ENCODE measurements around the gene CREM. TPM values are rescaled to one million over a fixed set of nuclear protein-coding genes. Genes with fewer than 3 reads are reported as not detected.

CREM gene
- total RNA-seq, 4 donors from 2014 or later = 8.3 to 15.7 (median 10.9) TPM

DNA sequence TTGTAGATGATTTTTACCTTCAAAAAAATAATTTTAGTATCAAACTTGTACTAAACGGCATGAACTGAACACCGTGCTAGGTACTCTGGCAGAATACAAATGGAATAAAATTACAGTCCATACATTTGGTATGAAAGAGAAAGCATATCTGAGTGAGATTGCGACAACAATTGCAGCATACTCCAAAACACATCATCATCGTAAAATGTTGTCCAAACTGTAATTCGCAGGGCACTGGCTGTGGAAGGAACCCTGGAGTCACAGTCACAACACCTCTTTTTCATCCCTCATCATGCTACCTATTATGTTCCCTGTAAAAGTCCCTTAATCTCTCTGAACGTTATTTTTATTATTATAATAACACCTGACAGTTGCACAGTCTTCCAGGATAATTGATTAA is 13.5 kb downstream of the CREM start:
- WGBS, 2 donors = 93 to 95% methylated on average over 6 of the region's 6 CpGs
- DNase-seq (ENCODE audit: low spot score in 2 of 2) = no peak
- H3K4me3 ChIP-seq (ENCODE audit: low read depth, poor library complexity, severe bottlenecking) = no peak overlapping the region
- intact Hi-C loops (cut with DNase I; ENCODE audit: low total_unique reads) = no loop called here
- TF ChIP-seq, protein P1, sequence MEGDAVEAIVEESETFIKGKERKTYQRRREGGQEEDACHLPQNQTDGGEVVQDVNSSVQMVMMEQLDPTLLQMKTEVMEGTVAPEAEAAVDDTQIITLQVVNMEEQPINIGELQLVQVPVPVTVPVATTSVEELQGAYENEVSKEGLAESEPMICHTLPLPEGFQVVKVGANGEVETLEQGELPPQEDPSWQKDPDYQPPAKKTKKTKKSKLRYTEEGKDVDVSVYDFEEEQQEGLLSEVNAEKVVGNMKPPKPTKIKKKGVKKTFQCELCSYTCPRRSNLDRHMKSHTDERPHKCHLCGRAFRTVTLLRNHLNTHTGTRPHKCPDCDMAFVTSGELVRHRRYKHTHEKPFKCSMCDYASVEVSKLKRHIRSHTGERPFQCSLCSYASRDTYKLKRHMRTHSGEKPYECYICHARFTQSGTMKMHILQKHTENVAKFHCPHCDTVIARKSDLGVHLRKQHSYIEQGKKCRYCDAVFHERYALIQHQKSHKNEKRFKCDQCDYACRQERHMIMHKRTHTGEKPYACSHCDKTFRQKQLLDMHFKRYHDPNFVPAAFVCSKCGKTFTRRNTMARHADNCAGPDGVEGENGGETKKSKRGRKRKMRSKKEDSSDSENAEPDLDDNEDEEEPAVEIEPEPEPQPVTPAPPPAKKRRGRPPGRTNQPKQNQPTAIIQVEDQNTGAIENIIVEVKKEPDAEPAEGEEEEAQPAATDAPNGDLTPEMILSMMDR (IDR thresholded peaks at IDR 0.05) = no peak
- no peak for TF ChIP-seq POLR2A (IDR thresholded peaks at IDR 0.05)

DNA sequence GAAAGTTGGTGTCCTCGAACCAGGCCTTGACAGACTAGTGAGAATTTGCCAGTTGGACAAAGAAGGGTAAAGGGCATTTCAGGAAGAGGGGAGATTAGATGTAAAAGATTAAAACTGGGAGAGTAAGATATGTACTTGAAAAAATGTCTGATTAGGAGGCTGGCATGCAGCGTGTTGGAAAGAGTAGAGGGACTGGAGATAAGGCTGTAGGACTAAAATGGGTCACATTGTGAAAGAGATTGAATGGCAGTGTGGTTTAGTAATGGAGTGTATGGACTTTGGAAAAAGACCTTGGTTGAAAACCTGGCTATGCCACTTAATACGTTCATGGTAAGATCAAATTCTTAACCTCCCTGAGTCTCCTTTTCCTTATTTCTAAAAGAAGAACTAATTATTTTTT is 14.1 kb downstream of the CREM start:
- no peak for DNase-seq (ENCODE audit: low spot score in 2 of 2)
- no peak overlapping the region for H3K4me3 ChIP-seq (ENCODE audit: low read depth, poor library complexity, severe bottlenecking)
- 74 to 90% methylated on average over 3 of the region's 3 CpGs for WGBS, 2 donors
- intact Hi-C loops (cut with DNase I; ENCODE audit: low total_unique reads) = no loop called here
- TF ChIP-seq POLR2A (IDR thresholded peaks at IDR 0.05) = no peak
- TF ChIP-seq, protein P1 (IDR thresholded peaks at IDR 0.05) = no peak

DNA sequence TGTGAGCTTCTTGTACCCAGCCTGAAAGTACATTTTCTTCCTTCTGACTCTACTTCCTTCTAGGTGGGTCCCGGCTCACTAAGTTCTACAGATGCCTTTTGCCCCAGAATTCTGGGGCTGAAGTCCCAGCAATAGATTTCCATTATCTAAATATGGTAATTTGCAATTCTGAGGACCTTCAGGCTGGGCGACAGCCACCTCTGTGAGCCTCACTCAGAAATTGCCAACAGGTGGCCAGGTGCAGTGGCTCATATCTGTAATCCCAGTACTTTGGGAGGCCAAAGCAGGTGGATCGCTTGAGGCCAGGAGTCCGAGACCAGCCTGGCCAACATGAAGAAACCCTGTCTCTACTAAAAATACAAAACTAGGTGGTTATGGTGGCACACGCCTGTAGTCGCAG is 23.7 kb downstream of the CREM start:
- no peak for DNase-seq (ENCODE audit: low spot score in 2 of 2)
- intact Hi-C loops (cut with DNase I; ENCODE audit: low total_unique reads) = no loop called here
- 94 to 96% methylated on average over 6 of the region's 6 CpGs for WGBS, 2 donors
- TF ChIP-seq, protein P1 (IDR thresholded peaks at IDR 0.05) = no peak
- TF ChIP-seq POLR2A (IDR thresholded peaks at IDR 0.05) = no peak
- H3K4me3 ChIP-seq (ENCODE audit: low read depth, poor library complexity, severe bottlenecking) = no peak overlapping the region

DNA sequence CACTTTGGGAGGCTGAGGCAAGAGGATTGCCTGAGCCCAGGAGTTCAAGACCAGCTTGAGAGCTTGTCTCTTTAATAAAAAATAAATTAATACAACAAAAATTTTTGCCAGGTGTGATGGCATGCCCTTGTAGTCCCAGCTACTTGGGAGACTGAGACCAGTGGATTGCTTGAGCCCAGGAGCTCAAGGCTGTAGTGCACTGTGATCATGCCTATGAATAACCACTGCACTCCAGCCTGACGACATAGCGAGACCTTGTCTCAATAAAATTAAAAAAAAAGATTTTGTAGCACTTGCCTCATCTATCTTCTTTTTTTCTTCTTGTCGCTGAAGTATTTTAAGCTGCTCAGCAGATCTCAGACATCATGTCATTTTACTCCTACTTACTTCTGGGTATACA is 26.3 kb downstream of the CREM start:
- TF ChIP-seq, protein P1 (IDR thresholded peaks at IDR 0.05) = no peak
- TF ChIP-seq POLR2A (IDR thresholded peaks at IDR 0.05) = no peak
- WGBS, 2 donors = 92 to 95% methylated on average over 3 of the region's 3 CpGs
- intact Hi-C loops (cut with DNase I; ENCODE audit: low total_unique reads) = no loop called here
- DNase-seq (ENCODE audit: low spot score in 2 of 2) = no peak
- H3K4me3 ChIP-seq (ENCODE audit: low read depth, poor library complexity, severe bottlenecking) = no peak overlapping the region

DNA sequence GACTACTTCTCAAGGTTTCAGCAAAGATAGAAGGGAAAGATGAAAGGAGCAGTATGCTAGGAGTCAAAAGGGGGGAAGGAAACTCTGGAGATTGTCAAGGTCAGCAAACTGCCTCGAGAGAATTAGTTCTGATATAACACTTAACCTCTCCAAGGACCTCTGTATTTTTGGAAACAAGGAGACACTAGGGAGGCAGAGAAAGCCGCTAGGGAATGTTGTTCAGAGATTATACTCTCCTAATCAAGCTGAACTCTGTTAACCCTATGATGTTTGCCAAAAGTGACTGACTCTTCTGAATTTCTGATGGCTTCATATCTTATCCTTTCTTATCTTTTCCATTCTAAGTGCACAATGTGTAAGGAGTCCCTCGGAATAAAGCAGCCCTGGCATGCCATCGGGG is 27.1 kb downstream of the CREM start:
- TF ChIP-seq POLR2A (IDR thresholded peaks at IDR 0.05) = no peak
- TF ChIP-seq, protein P1 (IDR thresholded peaks at IDR 0.05) = no peak
- intact Hi-C loops (cut with DNase I; ENCODE audit: low total_unique reads) = no loop called here
- no peak overlapping the region for H3K4me3 ChIP-seq (ENCODE audit: low read depth, poor library complexity, severe bottlenecking)
- WGBS, 2 donors = 64 to 71% methylated on average over 4 of the region's 4 CpGs
- no peak for DNase-seq (ENCODE audit: low spot score in 2 of 2)

DNA sequence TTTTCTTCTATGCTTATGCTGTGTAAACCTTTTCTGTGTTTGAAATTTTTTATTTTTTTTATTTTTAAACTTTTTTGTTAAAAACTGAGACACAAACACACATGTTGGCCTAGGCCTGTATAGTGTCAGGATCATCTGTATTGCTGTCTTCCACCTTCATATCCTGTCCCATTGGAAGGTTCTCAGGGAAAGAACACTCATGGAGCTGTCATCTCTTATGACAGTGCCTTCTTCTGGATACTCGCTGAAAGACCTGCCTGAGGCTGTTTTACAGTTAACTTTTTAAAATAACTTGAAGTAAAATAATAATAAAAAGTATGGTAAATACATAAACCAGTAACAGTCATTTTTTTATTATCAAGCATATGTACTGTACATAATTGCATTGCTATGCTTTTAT is 34.1 kb downstream of the CREM start:
- TF ChIP-seq, protein P1 (IDR thresholded peaks at IDR 0.05) = no peak
- TF ChIP-seq POLR2A (IDR thresholded peaks at IDR 0.05) = no peak
- no peak overlapping the region for H3K4me3 ChIP-seq (ENCODE audit: low read depth, poor library complexity, severe bottlenecking)
- intact Hi-C loops (cut with DNase I; ENCODE audit: low total_unique reads) = no loop called here
- WGBS, 2 donors = 38 to 97% methylated on average over 1 of the region's 1 CpG
- DNase-seq (ENCODE audit: low spot score in 2 of 2) = no peak

All from lower leg skin (tissue), 4 donors.